Measurements from ENCODE around the gene THSD4. TPM values are rescaled to one million over a fixed set of nuclear protein-coding genes. Genes with fewer than 3 reads are reported as not detected.

Gene THSD4
- total RNA-seq, 2 experiments from 2014 or later, result not detected

DNA sequence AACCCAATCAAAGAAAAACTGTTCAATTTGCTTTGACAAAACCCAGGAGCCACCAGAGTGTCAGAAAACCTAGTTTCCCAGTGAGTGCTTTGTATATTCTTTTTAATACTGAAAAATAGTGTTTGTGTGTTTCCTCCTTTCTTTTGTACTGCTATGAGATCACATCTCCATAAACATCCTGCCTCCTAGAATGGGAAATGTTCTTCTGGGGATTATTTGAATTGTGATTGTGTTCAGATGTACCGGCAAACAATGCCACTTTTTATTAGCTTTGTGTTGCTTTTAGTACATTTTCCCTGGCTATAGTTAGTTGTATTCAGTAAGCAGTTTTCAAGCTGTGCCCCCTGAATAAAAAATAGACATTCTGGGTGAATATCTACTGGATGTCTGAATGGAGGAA lies 547.0 kb downstream of the THSD4 start:
- no peaks in the 10 kb centered on the region for H3K9me3 ChIP-seq (ENCODE audit: low read length)
- H3K36me3 ChIP-seq (ENCODE audit: insufficient read depth, low read length), result no peaks in the 10 kb centered on the region
- CTCF ChIA-PET (ENCODE audit: unreplicated experiment), result no interaction called here
- TF ChIP-seq EZH2phosphoT487 (IDR thresholded peaks at IDR 0.05; ENCODE audit: borderline replicate concordance, low read depth, low read length), result no peak
- TF ChIP-seq CTCF (conservative IDR thresholded peaks at IDR 0.05; ENCODE audit: low read length), result no peak
- no TSS peak for BruUV-seq (replicated peaks)
- no peak overlapping the region for H3K4me3 ChIP-seq (ENCODE audit: low read depth, low read length, poor library complexity, severe bottlenecking)
- POLR2A ChIA-PET, result interaction anchor here (1.4 kb wide), 1 partner anchor 16 kb away, joined by 3 read pairs; no protein-coding TSS in a partner anchor
- H3K27ac ChIP-seq (ENCODE audit: low read depth, low read length, poor library complexity, severe bottlenecking), result no peak overlapping the region
- no peaks in the 10 kb centered on the region for H4K20me1 ChIP-seq (ENCODE audit: insufficient read depth, low read length)
- no peaks in the 10 kb centered on the region for H3K4me1 ChIP-seq (ENCODE audit: insufficient read depth, low read length, poor library complexity, severe bottlenecking)
- H3K9me2 ChIP-seq (ENCODE audit: insufficient read depth, low read length), result no peaks in the 10 kb centered on the region
- no peak overlapping the region for H3K4me2 ChIP-seq (ENCODE audit: low read length)
- DNase-seq (ENCODE audit: low spot score), result no peak
- H2AFZ ChIP-seq (ENCODE audit: low read length), result no peak overlapping the region
- intact Hi-C loops (cut with micrococcal nuclease; ENCODE audit: unreplicated experiment), result no loop called here
- H3K79me2 ChIP-seq (ENCODE audit: insufficient read depth, low read depth, low read length), result no peaks in the 10 kb centered on the region

GRCh38 chr15:71664622-71665021 lies 549.4 kb downstream of the THSD4 start:
- no peaks in the 10 kb centered on the region for H4K20me1 ChIP-seq (ENCODE audit: insufficient read depth, low read length)
- H3K27ac ChIP-seq (ENCODE audit: low read depth, low read length, poor library complexity, severe bottlenecking), result no peak overlapping the region
- no peak for DNase-seq (ENCODE audit: low spot score)
- H3K4me3 ChIP-seq (ENCODE audit: low read depth, low read length, poor library complexity, severe bottlenecking), result no peak overlapping the region
- no peaks in the 10 kb centered on the region for H3K79me2 ChIP-seq (ENCODE audit: insufficient read depth, low read depth, low read length)
- H3K4me2 ChIP-seq (ENCODE audit: low read length), result no peak overlapping the region
- intact Hi-C loops (cut with micrococcal nuclease; ENCODE audit: unreplicated experiment), result no loop called here
- POLR2A ChIA-PET, result no interaction called here
- no peaks in the 10 kb centered on the region for H3K36me3 ChIP-seq (ENCODE audit: insufficient read depth, low read length)
- no peaks in the 10 kb centered on the region for H3K9me3 ChIP-seq (ENCODE audit: low read length)
- CTCF ChIA-PET (ENCODE audit: unreplicated experiment), result no interaction called here
- no peaks in the 10 kb centered on the region for H3K9me2 ChIP-seq (ENCODE audit: insufficient read depth, low read length)
- no TSS peak for BruUV-seq (replicated peaks)
- H3K4me1 ChIP-seq (ENCODE audit: insufficient read depth, low read length, poor library complexity, severe bottlenecking), result no peaks in the 10 kb centered on the region
- no peak overlapping the region for H2AFZ ChIP-seq (ENCODE audit: low read length)
- no peak for TF ChIP-seq CTCF (conservative IDR thresholded peaks at IDR 0.05; ENCODE audit: low read length)
- no peak for TF ChIP-seq EZH2phosphoT487 (IDR thresholded peaks at IDR 0.05; ENCODE audit: borderline replicate concordance, low read depth, low read length)

DNA sequence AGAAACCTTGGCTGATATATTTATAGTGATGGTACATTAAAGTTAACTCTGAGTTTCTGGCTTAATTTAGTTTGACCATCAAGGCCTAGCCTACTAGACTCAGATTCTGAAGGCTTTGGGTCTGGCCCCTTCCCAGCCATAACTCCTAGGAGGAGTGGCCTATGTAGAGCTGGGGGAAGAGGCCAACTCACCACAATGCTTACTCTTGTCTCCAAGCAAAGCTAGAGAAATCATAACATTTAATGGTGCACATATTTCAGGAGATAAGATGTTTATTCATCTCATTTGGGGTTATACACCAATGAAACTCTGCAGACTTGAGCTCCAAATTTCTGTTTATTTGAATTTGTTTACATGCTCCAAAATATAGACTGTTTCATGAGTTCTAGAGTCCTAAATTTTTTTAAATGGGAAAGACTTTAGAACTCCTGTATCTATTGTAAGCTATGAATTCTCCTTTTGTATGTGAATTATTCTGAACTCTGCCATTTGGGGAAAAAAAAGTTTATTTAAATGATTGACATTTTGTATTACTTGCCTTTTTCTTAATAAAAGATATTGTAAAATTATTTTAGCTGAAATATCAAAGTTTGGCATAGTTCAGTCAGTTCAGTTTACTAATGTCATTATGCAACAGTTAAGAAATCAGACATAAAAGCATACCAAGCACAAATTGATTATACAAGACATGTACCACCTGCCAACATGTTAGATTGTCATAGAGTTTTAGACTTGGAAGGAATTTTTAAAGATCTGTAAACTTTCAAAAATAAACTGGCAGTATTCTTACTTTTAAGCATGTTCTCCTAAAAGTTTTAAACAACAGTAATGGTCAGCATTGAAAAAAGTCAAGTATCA lies 551.7 kb downstream of the THSD4 start:
- no peak overlapping the region for H3K4me2 ChIP-seq (ENCODE audit: low read length)
- intact Hi-C loops (cut with micrococcal nuclease; ENCODE audit: unreplicated experiment), result no loop called here
- no peak for DNase-seq (ENCODE audit: low spot score)
- ChIA-PET CTCF (ENCODE audit: unreplicated experiment) (no interaction called here), POLR2A (interaction anchor here (0.6 to 0.8 kb wide), 2 partner anchors 11 to 32 kb away, joined by 3 to 4 read pairs; no protein-coding TSS in a partner anchor)
- H3K9me2 ChIP-seq (ENCODE audit: insufficient read depth, low read length), result no peaks in the 10 kb centered on the region
- BruUV-seq (replicated peaks), result no TSS peak
- no peaks in the 10 kb centered on the region for H3K36me3 ChIP-seq (ENCODE audit: insufficient read depth, low read length)
- H3K9me3 ChIP-seq (ENCODE audit: low read length), result no peaks in the 10 kb centered on the region
- TF ChIP-seq EZH2phosphoT487 (IDR thresholded peaks at IDR 0.05; ENCODE audit: borderline replicate concordance, low read depth, low read length) (no peak), CTCF (conservative IDR thresholded peaks at IDR 0.05; ENCODE audit: low read length) (no peak)
- H3K79me2 ChIP-seq (ENCODE audit: insufficient read depth, low read depth, low read length), result no peaks in the 10 kb centered on the region
- no peaks in the 10 kb centered on the region for H4K20me1 ChIP-seq (ENCODE audit: insufficient read depth, low read length)
- no peak overlapping the region for H3K27ac ChIP-seq (ENCODE audit: low read depth, low read length, poor library complexity, severe bottlenecking)
- H3K4me3 ChIP-seq (ENCODE audit: low read depth, low read length, poor library complexity, severe bottlenecking), result no peak overlapping the region
- no peaks in the 10 kb centered on the region for H3K4me1 ChIP-seq (ENCODE audit: insufficient read depth, low read length, poor library complexity, severe bottlenecking)
- no peak overlapping the region for H2AFZ ChIP-seq (ENCODE audit: low read length)
